Heart left ventricle (tissue), 16 donors: ENCODE measurements around the gene BICC1. TPM values are rescaled to one million over a fixed set of nuclear protein-coding genes. Genes with fewer than 3 reads are reported as not detected.

Experiments used
- ATAC-seq, 4 donors: fragments of 200-7000 bp; cut with Tn5 transposase; one replicate each; pipeline ENCODE4 v1.9.1; 2020 to 2022; ENCODE audit warnings: moderate library complexity in 4 of 4, mild to moderate bottlenecking in 3 of 4, moderate number of reproducible peaks in 1 of 4
- DNase-seq, 5 donors: peaks; one replicate each; pipeline ENCODE4 v3.0.0-alpha.2; 2020
- H3K27ac ChIP-seq, 12 donors: fragments of 200-600 bp; sonication (generic) in 4 of 12; one replicate each; pipeline versions ENCODE4 v1.5.0 to v1.8.0; 2016 to 2022; ENCODE audit warnings: mild to moderate bottlenecking in 2 of 12
- H3K27me3 ChIP-seq, 9 donors: fragments of 200-600 bp; sonication (generic) in 2 of 9; one replicate each; pipeline versions ENCODE4 v1.5.1 to v1.8.0; 2016 to 2022; ENCODE audit warnings: mild to moderate bottlenecking in 3 of 9
- H3K36me3 ChIP-seq, 9 donors: fragments of 200-600 bp; sonication (generic) in 2 of 9; one replicate each; pipeline versions ENCODE4 v1.5.0 to v1.8.0; 2018 to 2022; ENCODE audit warnings: mild to moderate bottlenecking in 2 of 9
- H3K4me1 ChIP-seq, 12 donors: fragments of 200-600 bp; sonication (generic) in 4 of 12; one replicate each; pipeline versions ENCODE4 v1.5.0 to v1.8.0; 2016 to 2022; ENCODE audit warnings: mild to moderate bottlenecking in 3 of 12
- H3K4me3 ChIP-seq, 12 donors: fragments of 200-600 bp; sonication (generic) in 4 of 12; one replicate each; pipeline versions ENCODE4 v1.5.0 to v1.8.0; 2017 to 2022; ENCODE audit warnings: mild to moderate bottlenecking in 9 of 12, moderate library complexity in 4 of 12
- H3K9me3 ChIP-seq, 12 donors: fragments of 200-600 bp; sonication (generic) in 4 of 12; one replicate each; pipeline versions ENCODE4 v1.5.0 to v1.8.0; 2016 to 2022; ENCODE audit warnings: mild to moderate bottlenecking in 1 of 12
- POLR2A ChIP-seq, 2 donors: fragments of 450-650 bp; IDR thresholded peaks; one replicate each; pipeline ENCODE4 v1.6.1; 2017; ENCODE audit warnings: antibody characterized with exemption in 2 of 2, mild to moderate bottlenecking in 2 of 2, moderate library complexity in 2 of 2
- WGBS, 4 donors: extraction: QIAGEN DNeasy Blood & Tissue Kit in 2 of 4; methylation state at CpG; one replicate each; pipeline versions ENCODE4 v1.1.5 to v1.1.7; 2013 to 2018; 5-methylcytosine and 5-hydroxymethylcytosine counted together
- intact Hi-C, 10 donors: fragments of 100-400 bp; cut with DNase I; formaldehyde crosslinking; loops; one replicate each; pipeline versions ENCODE4 v1.11.1 to v1.14.2; 2022
- polyA plus RNA-seq, 2 donors: library from polyadenylated mRNA; stranded (reverse); fragments of 200-250 nt; gene quantifications; one replicate each; pipeline ENCODE4 v1.2.3, GENCODE V29; 2013
- total RNA-seq, 9 donors: library from RNA; depleted of rRNA in 2 of 9; stranded (reverse); fragments of >200 nt in 2 of 9; fragmentation: NEBNext Ultra II Directional in 3 of 9; extraction: Animal tissue kit (Norgen Biotek cat#: 25700) in 3 of 9; gene quantifications; one replicate each; pipeline versions ENCODE4 v1.1.0 to v1.2.4, GENCODE V29; 2016 to 2023
- TF ChIP-seq, protein P1 (sequence below), 12 donors: fragments of 200-600 bp; sonication (generic) in 4 of 12; IDR thresholded peaks; one replicate each; pipeline versions ENCODE4 v1.5.0 to v1.8.0; 2018 to 2022; ENCODE audit warnings: antibody characterized with exemption in 12 of 12, mild to moderate bottlenecking in 5 of 12
- donor health status: ischemic (EF 13 %, LVEDD 7.1; RV severe dilation, severe dysfunction).
- donor health status: healthy with polysubstance abuse.
- donor health status: DM: no; HTN: yes; CAD: no.
- donor health status: DM: no; HTN: no; CAD: no.
- donor health status: ischemic (EF 25% LVEDD 6.9; RV normal size, moderate dysfunction).
- donor health status: ischemic (EF 25% LVEDD 5.7; RV mildly dilated, moderate dysfunction).
- donor health status: healthy.
- donor health status: DM: yes; HTN: yes; CAD: no.
- donor health status: ischemic (EF 35%, LVEDD 5.7; RV mildly dilated, moderate dysfunction).
- donor health status: nonischemic (EF 11% LVEDD 7.7; RV severe dilation, severe dysfunction).
- donor health status: DM: yes; HTN: yes; CAD: no.
- donor health status: PGD.
- donor health status: ischemic (EF 29% LVEDD 5.4; RV normal size, mild dysfunction).
- donor health status: nonischemic (EF 23%, LVEDD 6.1; RV moderate dilation, normal function).

Gene BICC1
- total and polyA plus RNA-seq, 11 donors = 1.6 to 18.7 (median 4.8) TPM

DNA sequence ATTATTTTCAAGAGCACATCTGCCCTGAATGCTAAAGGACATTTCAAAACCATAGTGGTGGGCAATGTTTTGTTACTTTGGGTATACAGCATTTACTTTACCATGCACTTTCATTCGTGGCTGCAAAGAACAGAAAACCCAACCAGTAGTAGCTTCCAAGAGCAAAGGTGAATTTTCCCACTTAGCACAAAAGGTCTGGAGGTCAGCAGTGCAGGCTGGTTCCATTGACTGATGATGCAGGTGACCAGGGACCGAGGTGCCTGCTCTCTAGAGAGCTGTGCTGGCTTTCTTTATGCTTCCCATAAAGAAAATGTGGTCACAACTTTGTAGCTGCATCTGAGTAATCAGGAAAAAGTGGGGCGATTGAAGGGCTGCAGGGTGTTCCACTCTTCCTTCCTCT, 240.0 kb downstream of the BICC1 start:
- peaks cover 0 to 16% (median under 1%) of the 10 kb centered on the region in 12 donors for H3K4me1 ChIP-seq
- no peaks in the 10 kb centered on the region for H3K27me3 ChIP-seq
- no peak overlapping the region for H3K4me3 ChIP-seq
- H3K36me3 ChIP-seq = no peaks in the 10 kb centered on the region
- TF ChIP-seq POLR2A (IDR thresholded peaks at IDR 0.05) = no peak
- TF ChIP-seq, protein P1, sequence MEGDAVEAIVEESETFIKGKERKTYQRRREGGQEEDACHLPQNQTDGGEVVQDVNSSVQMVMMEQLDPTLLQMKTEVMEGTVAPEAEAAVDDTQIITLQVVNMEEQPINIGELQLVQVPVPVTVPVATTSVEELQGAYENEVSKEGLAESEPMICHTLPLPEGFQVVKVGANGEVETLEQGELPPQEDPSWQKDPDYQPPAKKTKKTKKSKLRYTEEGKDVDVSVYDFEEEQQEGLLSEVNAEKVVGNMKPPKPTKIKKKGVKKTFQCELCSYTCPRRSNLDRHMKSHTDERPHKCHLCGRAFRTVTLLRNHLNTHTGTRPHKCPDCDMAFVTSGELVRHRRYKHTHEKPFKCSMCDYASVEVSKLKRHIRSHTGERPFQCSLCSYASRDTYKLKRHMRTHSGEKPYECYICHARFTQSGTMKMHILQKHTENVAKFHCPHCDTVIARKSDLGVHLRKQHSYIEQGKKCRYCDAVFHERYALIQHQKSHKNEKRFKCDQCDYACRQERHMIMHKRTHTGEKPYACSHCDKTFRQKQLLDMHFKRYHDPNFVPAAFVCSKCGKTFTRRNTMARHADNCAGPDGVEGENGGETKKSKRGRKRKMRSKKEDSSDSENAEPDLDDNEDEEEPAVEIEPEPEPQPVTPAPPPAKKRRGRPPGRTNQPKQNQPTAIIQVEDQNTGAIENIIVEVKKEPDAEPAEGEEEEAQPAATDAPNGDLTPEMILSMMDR (IDR thresholded peaks at IDR 0.05) = no peak
- no peaks in the 10 kb centered on the region for H3K9me3 ChIP-seq
- DNase-seq (no peak), ATAC-seq (no peak)
- intact Hi-C loops = no loop called here
- WGBS, 4 donors = 69 to 86% (median 79%) methylated on average over 3 of the region's 3 CpGs
- H3K27ac ChIP-seq = no peak overlapping the region

DNA sequence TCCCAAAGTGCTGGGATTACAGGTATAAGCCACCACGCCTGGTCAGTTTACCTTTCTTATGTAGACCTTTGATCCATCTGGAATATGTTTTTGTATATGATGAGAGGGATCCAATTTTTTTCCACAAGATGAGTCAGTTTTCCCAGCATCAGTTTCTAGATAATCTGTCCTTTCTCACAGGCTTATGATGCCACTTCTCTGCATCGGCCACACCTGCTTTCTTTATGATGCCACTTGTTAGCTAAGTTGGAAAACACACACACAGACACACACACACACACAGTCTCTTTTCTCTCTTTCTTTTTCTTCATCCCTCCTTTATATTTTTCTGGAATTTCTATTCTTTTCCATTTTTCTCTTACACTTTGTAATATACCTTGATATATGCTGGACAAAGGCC, 240.8 kb downstream of the BICC1 start:
- WGBS, 4 donors = 92 to 94% (median 92%) methylated on average over 2 of the region's 2 CpGs
- H3K27me3 ChIP-seq = no peaks in the 10 kb centered on the region
- TF ChIP-seq POLR2A (IDR thresholded peaks at IDR 0.05) = no peak
- TF ChIP-seq, protein P1 (IDR thresholded peaks at IDR 0.05) = no peak
- ATAC-seq = no peak
- no peaks in the 10 kb centered on the region for H3K9me3 ChIP-seq
- DNase-seq = no peak
- H3K4me1 ChIP-seq = peaks cover 0 to 22% (median 2%) of the 10 kb centered on the region in 12 donors
- peak overlapping the region in 1 of 12 donors; percentile 13 for H3K27ac ChIP-seq
- intact Hi-C loops = no loop called here
- no peak overlapping the region for H3K4me3 ChIP-seq
- no peaks in the 10 kb centered on the region for H3K36me3 ChIP-seq

DNA sequence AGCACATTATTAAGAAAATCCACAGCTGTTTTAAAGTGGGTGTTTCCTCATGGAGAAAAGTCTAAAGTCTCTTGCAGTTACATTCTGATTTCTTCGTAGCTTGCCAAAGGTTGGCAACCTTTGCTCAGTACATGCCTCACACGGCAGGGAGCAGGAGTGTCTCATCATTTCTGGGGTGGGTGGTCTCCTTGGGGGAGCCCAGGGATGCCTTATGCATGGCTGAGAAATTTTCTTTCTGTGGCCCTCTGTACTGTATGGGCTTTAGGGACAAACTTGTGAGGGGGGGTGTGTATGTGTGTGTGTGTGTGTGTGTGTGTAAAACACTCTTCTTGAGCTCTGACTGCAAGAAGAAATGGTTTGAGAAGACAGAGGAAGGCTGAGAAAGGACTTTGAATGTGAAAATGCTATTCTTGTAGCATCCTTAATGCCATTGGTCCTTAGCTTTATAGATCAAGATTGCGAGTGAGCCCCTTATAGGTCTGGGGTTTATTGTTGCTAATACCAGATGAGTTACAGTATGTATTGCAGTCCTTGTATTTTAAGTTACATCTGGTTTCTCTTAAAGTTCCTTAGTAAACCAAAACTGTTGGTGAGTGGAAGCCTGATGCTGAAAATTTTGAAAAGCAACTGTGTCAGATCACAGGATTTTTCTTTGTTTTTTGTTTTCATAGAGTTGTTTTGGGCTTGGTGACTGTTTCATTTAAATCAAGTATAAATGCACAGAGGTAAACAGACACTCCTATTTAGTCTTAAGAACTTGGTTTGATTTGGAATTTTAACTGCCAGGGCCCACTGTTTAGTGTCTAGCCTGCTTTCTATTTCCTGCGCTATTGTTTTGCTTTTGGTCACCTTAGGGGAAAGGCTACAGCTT, 242.0 kb downstream of the BICC1 start:
- no peaks in the 10 kb centered on the region for H3K36me3 ChIP-seq
- H3K4me3 ChIP-seq = no peak overlapping the region
- no peaks in the 10 kb centered on the region for H3K27me3 ChIP-seq
- intact Hi-C loops = no loop called here
- no peaks in the 10 kb centered on the region for H3K9me3 ChIP-seq
- peak overlapping the region in 5 of 12 donors; percentile 40 to 63 (median 61) for H3K27ac ChIP-seq
- DNase-seq (no peak), ATAC-seq (peak in 1 of 4 donors; percentile 7)
- peaks cover 0 to 24% (median 2%) of the 10 kb centered on the region in 12 donors for H3K4me1 ChIP-seq
- TF ChIP-seq, protein P1 (IDR thresholded peaks at IDR 0.05) = no peak
- TF ChIP-seq POLR2A (IDR thresholded peaks at IDR 0.05) = no peak
- WGBS, 4 donors = 71 to 80% (median 77%) methylated on average over 4 of the region's 4 CpGs

DNA sequence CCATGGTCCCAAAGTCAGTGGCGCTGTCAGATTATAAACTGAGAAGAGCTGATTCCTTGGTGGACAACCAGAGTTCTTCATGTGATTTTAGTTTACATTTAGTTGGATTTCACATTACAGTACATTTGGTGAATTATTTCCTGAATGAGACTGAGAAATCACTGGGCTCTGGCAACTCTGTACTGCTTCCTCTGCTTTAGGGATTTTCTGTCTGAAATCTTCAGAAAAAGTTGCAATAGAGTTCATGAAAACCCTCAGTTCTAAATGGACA, 242.6 kb downstream of the BICC1 start:
- Histone ChIP-seq H3K36me3 (no peaks in the 10 kb centered on the region), H3K4me1 (peaks cover 0 to 24% (median 2%) of the 10 kb centered on the region in 12 donors), H3K9me3 (no peaks in the 10 kb centered on the region), H3K27me3 (no peaks in the 10 kb centered on the region), H3K4me3 (peak overlapping the region in 2 of 12 donors; percentile 2 to 42), H3K27ac (peak overlapping the region in 6 of 12 donors; percentile 40 to 63 (median 58))
- no peak for TF ChIP-seq POLR2A (IDR thresholded peaks at IDR 0.05)
- TF ChIP-seq, protein P1 (IDR thresholded peaks at IDR 0.05) = no peak
- DNase-seq (no peak), ATAC-seq (no peak)
- 76 to 100% (median 86%) methylated on average over 1 of the region's 1 CpG for WGBS, 4 donors
- intact Hi-C loops = no loop called here
